NCI-H1694 treated with DMSO at 0.1 percent for 48 hours (cell line): ENCODE measurements around the gene TLR9.
A peak's percentile ranks its signal among the peaks of the same experiment; 100 is the strongest.

Experiments
- DNase-seq: peaks from one replicate; lab custom pipeline; 2025; lab: John Stamatoyannopoulos, UW

The TLR9 gene

GRCh38 chr3:52216585-52217408, 8.6 kb downstream of the TLR9 start:
- no peak for DNase-seq

GRCh38 chr3:52215351-52215750, 10.1 kb downstream of the TLR9 start:
- DNase-seq, result no peak

DNA sequence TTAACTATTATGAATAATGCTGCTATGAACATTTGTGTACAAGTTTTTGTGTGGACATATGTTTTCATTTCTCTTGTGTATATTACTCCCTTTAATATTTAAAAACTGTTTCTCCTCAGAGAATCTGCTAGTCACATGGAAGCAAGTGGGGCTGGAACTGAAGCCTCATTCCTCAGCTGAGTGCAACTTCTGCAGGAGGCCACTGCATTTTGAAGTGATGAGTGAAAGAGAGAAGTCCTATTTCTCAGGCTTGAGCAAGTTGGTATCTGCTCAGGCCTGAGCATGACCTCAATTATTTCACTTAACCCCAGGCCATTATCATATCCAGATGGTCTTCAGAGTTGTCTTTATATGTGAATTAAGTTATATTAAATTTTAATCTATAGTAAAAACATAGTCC, 11.5 kb downstream of the TLR9 start:
- no peak for DNase-seq

- DNase-seq, result no peak
Measured at GRCh38 chr3:52213005-52213404, 12.4 kb downstream of the TLR9 start.

DNA sequence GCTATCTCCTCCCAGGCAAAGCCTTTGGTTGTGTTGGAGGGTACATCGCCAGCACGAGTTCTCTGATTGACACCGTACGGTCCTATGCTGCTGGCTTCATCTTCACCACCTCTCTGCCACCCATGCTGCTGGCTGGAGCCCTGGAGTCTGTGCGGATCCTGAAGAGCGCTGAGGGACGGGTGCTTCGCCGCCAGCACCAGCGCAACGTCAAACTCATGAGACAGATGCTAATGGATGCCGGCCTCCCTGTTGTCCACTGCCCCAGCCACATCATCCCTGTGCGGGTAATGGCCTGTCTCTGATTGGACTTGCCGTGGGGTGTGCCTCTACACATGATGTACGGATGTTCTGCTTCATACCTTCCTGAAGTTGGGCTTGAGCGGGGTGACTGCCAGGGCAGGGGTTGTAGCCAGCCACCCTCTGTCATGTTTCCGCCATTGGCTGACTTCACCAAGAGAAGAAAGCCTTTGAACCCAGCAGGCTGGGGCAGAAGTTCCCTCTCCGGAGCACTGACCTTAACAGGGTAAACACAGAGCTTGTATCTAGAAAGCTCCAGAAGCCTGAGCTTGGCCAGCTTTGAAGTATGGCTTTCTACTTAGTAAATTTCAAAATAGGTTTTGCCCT, 14.1 kb downstream of the TLR9 start:
- no peak for DNase-seq

GRCh38 chr3:52210550-52211046, 14.8 kb downstream of the TLR9 start:
- no peak for DNase-seq

DNA sequence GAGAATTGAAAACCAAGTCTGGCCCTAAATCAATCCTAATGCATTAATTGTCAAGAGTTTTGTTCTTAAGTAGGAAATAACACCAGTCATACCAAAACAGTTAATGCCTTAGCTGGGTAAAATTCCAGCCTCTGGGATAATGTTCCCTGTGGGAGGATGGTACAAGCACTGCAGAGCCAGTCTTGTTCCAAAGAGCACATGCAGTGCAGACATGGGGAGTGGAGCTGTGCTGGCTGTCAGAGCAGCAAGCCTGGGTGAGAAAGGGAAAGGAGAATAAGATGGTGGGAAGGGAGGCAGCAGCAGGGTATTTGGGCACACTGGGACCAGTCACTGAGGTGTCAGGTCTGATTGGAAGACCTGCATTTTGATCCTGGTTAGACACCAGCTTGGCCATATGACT, 15.4 kb downstream of the TLR9 start:
- DNase-seq, result no peak

- DNase-seq, result no peak
Measured at GRCh38 chr3:52208556-52208955, 16.9 kb downstream of the TLR9 start.

- DNase-seq, result no peak
Measured at GRCh38 chr3:52205727-52206372, 19.6 kb downstream of the TLR9 start.

DNA sequence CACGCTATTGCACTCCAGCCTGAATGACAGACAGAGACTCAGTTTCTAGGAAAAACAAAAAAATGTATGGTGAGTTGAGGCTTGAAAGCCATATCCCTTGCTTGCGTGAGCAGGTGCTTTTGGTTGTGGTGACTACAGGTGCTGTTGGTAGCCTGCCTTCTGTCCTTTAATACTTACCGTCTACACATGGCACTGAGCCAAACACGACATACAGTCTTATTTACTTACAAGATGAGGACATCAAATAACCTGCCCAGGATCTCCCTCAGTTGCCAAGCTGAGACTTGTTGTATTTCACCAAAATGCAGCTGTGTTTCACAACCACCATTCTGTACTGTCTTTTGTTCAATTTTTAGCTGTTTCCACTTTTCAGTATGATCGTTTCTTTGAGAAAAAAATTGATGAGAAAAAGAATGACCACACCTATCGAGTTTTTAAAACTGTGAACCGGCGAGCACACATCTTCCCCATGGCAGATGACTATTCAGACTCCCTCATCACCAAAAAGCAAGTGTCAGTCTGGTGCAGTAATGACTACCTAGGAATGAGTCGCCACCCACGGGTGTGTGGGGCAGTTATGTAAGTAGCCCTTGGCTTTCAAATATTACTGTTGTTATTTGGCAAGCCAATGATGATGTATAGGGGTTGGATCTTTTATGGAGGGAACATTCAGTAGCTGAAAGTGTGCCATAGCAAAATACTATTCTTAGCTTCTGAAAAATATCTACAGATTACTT, 20.9 kb downstream of the TLR9 start:
- DNase-seq, result no peak

GRCh38 chr3:52203701-52204100, 21.7 kb downstream of the TLR9 start:
- DNase-seq, result no peak

DNA sequence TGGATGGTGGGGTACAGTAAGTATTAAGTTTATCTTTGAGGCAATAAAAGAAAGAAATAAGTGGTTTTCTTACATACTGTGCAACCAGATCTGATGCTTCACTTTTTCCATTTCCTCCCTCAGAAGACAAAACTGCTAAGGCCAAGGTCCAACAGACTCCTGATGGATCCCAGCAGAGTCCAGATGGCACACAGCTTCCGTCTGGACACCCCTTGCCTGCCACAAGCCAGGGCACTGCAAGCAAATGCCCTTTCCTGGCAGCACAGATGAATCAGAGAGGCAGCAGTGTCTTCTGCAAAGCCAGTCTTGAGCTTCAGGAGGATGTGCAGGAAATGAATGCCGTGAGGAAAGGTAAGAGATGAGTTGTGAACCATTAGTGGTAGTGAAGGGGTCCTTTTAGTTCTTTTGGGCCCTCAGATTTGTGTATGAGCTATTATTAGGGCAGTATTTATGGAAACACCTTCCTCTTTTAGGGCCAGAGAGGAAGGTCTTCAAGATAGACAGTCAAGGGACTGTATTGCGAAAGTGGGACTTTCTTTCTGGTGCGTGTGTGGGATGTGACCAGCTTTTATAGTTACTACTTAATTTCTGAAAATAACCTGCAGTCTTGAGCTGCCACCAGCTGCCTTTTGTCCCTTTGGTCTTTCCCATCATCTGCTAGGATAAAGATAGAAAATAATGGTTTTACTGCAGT, 22.9 kb downstream of the TLR9 start:
- no peak for DNase-seq

- no peak for DNase-seq
Measured at GRCh38 chr3:52200981-52201679, 24.3 kb downstream of the TLR9 start.

DNA sequence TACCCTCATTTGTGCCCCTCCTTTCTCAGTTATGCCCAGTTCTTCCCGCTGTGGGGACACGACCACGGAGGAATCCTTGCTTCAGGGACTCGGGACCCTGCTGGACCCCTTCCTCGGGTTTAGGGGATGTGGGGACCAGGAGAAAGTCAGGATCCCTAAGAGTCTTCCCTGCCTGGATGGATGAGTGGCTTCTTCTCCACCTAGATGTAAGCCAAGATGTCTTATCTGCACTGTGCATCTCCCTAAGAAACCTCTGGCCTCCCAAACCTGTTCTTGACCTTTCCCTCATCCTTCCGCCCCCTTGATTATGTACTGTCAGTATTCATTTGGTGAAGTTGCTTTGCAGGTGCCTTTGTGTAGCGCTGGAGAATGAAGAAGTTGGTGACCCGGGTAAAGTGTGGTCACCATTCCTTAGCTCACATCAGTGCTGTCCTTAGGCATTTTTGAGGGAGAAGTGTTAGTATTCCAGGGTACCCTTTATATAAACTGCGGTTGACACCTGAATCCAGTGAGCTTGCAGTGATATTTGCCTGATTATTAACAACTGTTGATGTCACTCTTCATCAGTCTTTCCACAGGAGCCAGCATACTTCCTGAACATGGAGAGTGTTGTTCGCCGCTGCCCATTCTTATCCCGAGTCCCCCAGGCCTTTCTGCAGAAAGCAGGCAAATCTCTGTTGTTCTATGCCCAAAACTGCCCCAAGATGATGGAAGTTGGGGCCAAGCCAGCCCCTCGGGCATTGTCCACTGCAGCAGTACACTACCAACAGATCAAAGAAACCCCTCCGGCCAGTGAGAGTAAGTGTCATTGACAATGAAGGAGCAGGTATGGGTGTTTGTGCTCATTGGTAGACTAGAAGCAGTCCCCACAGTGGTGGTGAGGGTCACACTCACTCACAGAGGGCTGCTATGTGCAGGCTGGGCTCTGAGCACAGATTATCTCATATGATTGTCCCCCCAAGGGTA, 26.5 kb downstream of the TLR9 start:
- no peak for DNase-seq

GRCh38 chr3:52197842-52198625, 27.4 kb downstream of the TLR9 start, which contains the start of gene ALAS1:
ALAS1 (plus strand) TSS chr3:52198160; CDS start chr3:52199242, 1,082 bp downstream.
- DNase-seq, result peak; percentile 13

DNA sequence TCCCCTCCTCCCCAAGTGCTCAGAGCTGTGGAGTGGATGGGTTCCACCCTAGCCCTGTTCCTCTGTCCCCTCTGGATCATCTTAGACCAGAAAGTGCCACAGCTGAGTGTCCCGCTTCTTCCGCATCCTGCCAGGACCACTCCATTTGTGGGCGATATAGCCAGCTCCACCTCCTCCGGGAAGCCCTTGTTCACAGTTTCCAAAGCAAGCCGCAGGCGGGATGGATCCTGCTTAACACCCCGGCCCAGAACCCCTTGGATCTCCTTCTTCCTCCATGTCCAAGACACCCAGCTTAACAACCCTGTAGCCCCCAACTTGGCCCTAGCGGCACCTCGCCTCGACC, 28.0 kb downstream of the TLR9 start:
- DNase-seq, result no peak

DNA sequence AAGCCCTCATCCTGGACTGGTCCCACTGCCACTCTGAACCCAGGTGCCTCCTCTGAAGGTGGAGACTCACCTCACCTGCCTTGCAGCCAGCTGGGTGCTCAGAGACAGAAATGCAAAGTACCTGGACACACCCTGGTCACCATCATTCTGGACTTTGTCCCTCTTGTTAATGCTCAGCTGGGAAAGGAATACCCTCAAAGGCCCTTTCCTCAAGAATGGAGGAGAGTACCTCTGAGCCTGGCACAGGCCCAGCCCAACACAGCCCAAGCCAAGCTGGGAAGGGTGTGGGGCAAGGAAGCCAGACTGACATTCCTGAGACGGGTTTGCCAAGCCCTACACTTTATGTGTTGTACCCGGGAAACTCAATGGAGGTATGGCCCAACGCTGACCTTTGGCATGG, 28.5 kb downstream of the TLR9 start:
- no peak for DNase-seq

- DNase-seq, result no peak
Measured at GRCh38 chr3:52195823-52196331, 29.6 kb downstream of the TLR9 start.

DNA sequence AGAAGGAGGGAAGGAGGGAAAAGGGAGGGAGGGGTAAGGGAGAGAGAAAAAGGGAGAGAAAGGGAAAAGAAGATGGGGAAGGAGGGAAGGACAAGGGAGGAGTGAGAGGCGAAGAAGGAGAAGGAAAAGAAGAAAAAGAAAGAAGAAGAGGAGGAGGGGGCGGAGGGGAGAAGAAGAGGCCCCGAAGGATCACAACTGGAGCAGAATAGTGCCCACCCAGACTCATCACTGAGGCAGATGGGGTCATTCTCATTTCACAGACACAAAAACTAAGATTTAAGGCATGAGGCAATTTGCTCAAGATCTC, 30.2 kb downstream of the TLR9 start:
- no peak for DNase-seq
